ENCODE results near the gene CDK17.

GRCh38 chr12:96403870-96404269, 3.6 kb upstream of the CDK17 start:
- TF ChIP-seq CTCF (IDR thresholded peaks at IDR 0.05) = no peak
- no peak for TF ChIP-seq NFIC (IDR thresholded peaks at IDR 0.05; ENCODE audit: borderline replicate concordance)
- TF ChIP-seq MAX (IDR thresholded peaks at IDR 0.05; ENCODE audit: low read depth) = no peak
- TF ChIP-seq MXI1 (IDR thresholded peaks at IDR 0.05; ENCODE audit: low read depth, low read length) = no peak
- no peak for TF ChIP-seq RCOR1 (IDR thresholded peaks at IDR 0.05; ENCODE audit: low read length)
- no peak for TF ChIP-seq REST (IDR thresholded peaks at IDR 0.05; ENCODE audit: low read depth, low read length)
- TF ChIP-seq YY1 (IDR thresholded peaks at IDR 0.05; ENCODE audit: low read depth) = no peak
- TF ChIP-seq POLR2AphosphoS5 (IDR thresholded peaks at IDR 0.05; ENCODE audit: low read depth, low read length) = no peak
